Measurements from ENCODE around the gene ADAM12.

Gene ADAM12

DNA sequence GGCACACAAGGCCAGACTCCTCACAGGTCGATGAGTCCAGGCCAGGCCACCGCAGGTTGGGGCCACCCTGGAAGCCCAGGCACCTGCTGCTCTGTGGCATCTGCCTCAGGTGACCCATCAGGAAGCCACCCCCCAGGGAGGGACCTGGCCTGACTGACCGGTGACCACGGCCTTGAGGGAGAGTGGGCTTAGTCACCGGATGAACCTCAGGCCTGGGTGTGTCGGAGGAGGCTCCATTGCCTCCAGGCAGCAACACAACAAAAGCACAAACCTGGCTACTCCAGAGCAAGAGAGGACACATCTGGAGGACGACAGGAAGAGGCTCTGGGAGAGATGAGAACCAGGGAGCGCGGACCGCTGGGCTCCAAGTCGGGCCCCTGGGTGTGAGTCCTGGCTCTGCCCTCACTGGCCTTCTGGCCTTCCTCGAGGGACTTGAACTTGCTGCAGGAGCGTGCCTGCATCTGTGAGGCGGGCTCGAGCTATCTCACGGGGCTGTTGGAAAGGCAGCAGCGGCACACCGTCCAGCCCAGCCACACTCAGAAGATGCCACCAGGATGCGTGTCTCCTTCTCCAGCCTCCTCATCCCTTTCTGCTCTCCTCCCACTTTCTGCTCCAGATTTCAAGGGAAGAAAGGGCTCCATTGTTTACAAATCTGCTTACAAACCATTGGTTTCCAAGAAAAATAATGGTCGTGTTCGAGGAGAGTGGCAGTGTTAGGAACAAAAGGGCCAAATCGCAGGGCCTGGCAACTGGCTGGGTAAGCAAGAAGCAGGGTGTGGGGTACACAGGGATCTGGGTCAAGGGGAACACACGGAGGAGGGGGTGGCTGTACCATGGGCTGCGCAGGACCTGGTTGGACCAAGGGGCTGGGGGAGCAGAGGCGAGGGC lies 152.9 kb downstream of the ADAM12 start:
- Histone ChIP-seq H3K4me3 (ENCODE audit: insufficient read length, low read depth) (no peak overlapping the region), H3K9ac (ENCODE audit: insufficient read length, low read depth) (no peak overlapping the region), H3K27me3 (ENCODE audit: insufficient read depth, insufficient read length) (no peaks in the 10 kb centered on the region), H3K36me3 (ENCODE audit: insufficient read depth, insufficient read length, low read length) (no peaks in the 10 kb centered on the region), H3K9me3 (ENCODE audit: insufficient read depth, low read length) (no peaks in the 10 kb centered on the region), H3K4me1 (ENCODE audit: insufficient read depth, insufficient read length) (no peaks in the 10 kb centered on the region)
- TF ChIP-seq ZNF274 (IDR thresholded peaks at IDR 0.05; ENCODE audit: low read depth, low read length) (no peak), SUZ12 (IDR thresholded peaks at IDR 0.05; ENCODE audit: extremely low read depth, insufficient read depth, insufficient read length) (no peak), YY1 (IDR thresholded peaks at IDR 0.05; ENCODE audit: insufficient read depth, insufficient read length) (no peak)
- no peak for DNase-seq (ENCODE audit: low read depth, low spot score)

- Histone ChIP-seq H3K9ac (ENCODE audit: insufficient read length, low read depth) (no peak overlapping the region), H3K4me1 (ENCODE audit: insufficient read depth, insufficient read length) (no peaks in the 10 kb centered on the region), H3K4me3 (ENCODE audit: insufficient read length, low read depth) (no peak overlapping the region), H3K27me3 (ENCODE audit: insufficient read depth, insufficient read length) (no peaks in the 10 kb centered on the region), H3K9me3 (ENCODE audit: insufficient read depth, low read length) (no peaks in the 10 kb centered on the region), H3K36me3 (ENCODE audit: insufficient read depth, insufficient read length, low read length) (no peaks in the 10 kb centered on the region)
- DNase-seq (ENCODE audit: low read depth, low spot score) = no peak
- TF ChIP-seq ZNF274 (IDR thresholded peaks at IDR 0.05; ENCODE audit: low read depth, low read length) (no peak), SUZ12 (IDR thresholded peaks at IDR 0.05; ENCODE audit: extremely low read depth, insufficient read depth, insufficient read length) (no peak), YY1 (IDR thresholded peaks at IDR 0.05; ENCODE audit: insufficient read depth, insufficient read length) (no peak)
Measured at GRCh38 chr10:126234630-126235029, 153.6 kb downstream of the ADAM12 start.

DNA sequence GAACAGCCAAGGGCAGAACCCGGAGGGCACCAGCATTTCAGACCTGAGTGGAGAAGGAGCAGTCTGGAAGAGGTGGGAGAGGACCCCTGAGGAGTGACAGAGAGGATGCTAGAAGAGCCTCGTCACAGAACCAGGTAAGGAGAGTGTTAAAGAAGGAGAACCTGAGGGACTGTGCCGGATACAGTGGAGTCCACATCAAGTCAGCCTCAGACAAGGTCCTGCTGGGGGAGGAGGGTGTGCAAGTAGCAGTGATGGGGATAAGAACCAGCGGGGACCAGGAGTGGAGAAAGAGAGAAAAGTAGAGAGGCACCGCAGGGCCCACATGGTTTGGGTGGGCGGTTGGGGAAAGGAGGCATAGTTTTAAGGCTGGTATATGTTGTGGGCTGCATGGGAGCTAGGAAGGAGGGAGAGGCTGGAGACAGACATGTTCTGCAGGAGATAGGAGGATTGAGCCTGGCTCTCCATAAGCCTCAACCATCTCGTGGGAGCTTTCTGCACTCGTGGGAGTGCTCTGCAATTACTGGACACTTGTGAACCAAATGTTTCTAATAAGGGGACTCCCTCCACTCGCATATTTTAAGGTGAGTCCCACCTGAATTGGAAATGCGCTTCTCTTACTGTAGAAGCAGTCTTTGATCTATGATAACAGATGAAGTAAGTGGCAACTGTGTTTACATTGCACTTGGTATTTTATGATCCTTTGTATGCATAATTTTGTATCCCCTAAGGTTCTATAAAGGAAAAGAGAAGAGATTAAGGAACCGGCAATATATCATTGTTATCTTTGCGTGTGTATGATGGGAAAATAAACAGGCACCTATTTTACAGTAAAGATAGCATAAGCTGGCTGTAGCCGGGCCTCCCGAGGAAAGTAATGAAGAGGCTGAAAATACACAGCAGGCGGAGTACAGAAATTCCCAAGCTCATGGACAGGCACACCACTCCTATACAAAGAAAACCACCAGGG lies 154.8 kb downstream of the ADAM12 start:
- Histone ChIP-seq H3K27me3 (ENCODE audit: insufficient read depth, insufficient read length) (no peaks in the 10 kb centered on the region), H3K4me3 (ENCODE audit: insufficient read length, low read depth) (no peak overlapping the region), H3K9me3 (ENCODE audit: insufficient read depth, low read length) (no peaks in the 10 kb centered on the region), H3K36me3 (ENCODE audit: insufficient read depth, insufficient read length, low read length) (no peaks in the 10 kb centered on the region), H3K9ac (ENCODE audit: insufficient read length, low read depth) (no peak overlapping the region), H3K4me1 (ENCODE audit: insufficient read depth, insufficient read length) (no peaks in the 10 kb centered on the region)
- no peak for DNase-seq (ENCODE audit: low read depth, low spot score)
- no peak for TF ChIP-seq ZNF274 (IDR thresholded peaks at IDR 0.05; ENCODE audit: low read depth, low read length)

- no peaks in the 10 kb centered on the region for H3K9me3 ChIP-seq (ENCODE audit: insufficient read depth, low read length)
- no peaks in the 10 kb centered on the region for H3K36me3 ChIP-seq (ENCODE audit: insufficient read depth, insufficient read length, low read length)
- no peak overlapping the region for H3K9ac ChIP-seq (ENCODE audit: insufficient read length, low read depth)
- DNase-seq (ENCODE audit: low read depth, low spot score) = no peak
- H3K27me3 ChIP-seq (ENCODE audit: insufficient read depth, insufficient read length) = no peaks in the 10 kb centered on the region
- no peak for TF ChIP-seq SUZ12 (IDR thresholded peaks at IDR 0.05; ENCODE audit: extremely low read depth, insufficient read depth, insufficient read length)
- no peak for TF ChIP-seq YY1 (IDR thresholded peaks at IDR 0.05; ENCODE audit: insufficient read depth, insufficient read length)
- no peak for TF ChIP-seq ZNF274 (IDR thresholded peaks at IDR 0.05; ENCODE audit: low read depth, low read length)
- H3K4me3 ChIP-seq (ENCODE audit: insufficient read length, low read depth) = no peak overlapping the region
- H3K4me1 ChIP-seq (ENCODE audit: insufficient read depth, insufficient read length) = peaks cover 2% of the 10 kb centered on the region
Measured at GRCh38 chr10:126230587-126230986, 157.7 kb downstream of the ADAM12 start.

GRCh38 chr10:126229686-126230085 lies 158.6 kb downstream of the ADAM12 start:
- H3K9ac ChIP-seq (ENCODE audit: insufficient read length, low read depth) = no peak overlapping the region
- H3K36me3 ChIP-seq (ENCODE audit: insufficient read depth, insufficient read length, low read length) = no peaks in the 10 kb centered on the region
- no peaks in the 10 kb centered on the region for H3K27me3 ChIP-seq (ENCODE audit: insufficient read depth, insufficient read length)
- no peak overlapping the region for H3K4me3 ChIP-seq (ENCODE audit: insufficient read length, low read depth)
- DNase-seq (ENCODE audit: low read depth, low spot score) = no peak
- no peaks in the 10 kb centered on the region for H3K9me3 ChIP-seq (ENCODE audit: insufficient read depth, low read length)
- peaks cover 2% of the 10 kb centered on the region for H3K4me1 ChIP-seq (ENCODE audit: insufficient read depth, insufficient read length)
- TF ChIP-seq YY1 (IDR thresholded peaks at IDR 0.05; ENCODE audit: insufficient read depth, insufficient read length) (no peak), ZNF274 (IDR thresholded peaks at IDR 0.05; ENCODE audit: low read depth, low read length) (no peak), SUZ12 (IDR thresholded peaks at IDR 0.05; ENCODE audit: extremely low read depth, insufficient read depth, insufficient read length) (no peak)

GRCh38 chr10:126227762-126228134 lies 160.5 kb downstream of the ADAM12 start:
- peaks cover 2% of the 10 kb centered on the region for H3K4me1 ChIP-seq (ENCODE audit: insufficient read depth, insufficient read length)
- DNase-seq (ENCODE audit: low read depth, low spot score) = no peak
- H3K4me3 ChIP-seq (ENCODE audit: insufficient read length, low read depth) = no peak overlapping the region
- H3K36me3 ChIP-seq (ENCODE audit: insufficient read depth, insufficient read length, low read length) = no peaks in the 10 kb centered on the region
- no peak for TF ChIP-seq SUZ12 (IDR thresholded peaks at IDR 0.05; ENCODE audit: extremely low read depth, insufficient read depth, insufficient read length)
- no peak for TF ChIP-seq ZNF274 (IDR thresholded peaks at IDR 0.05; ENCODE audit: low read depth, low read length)
- H3K27me3 ChIP-seq (ENCODE audit: insufficient read depth, insufficient read length) = no peaks in the 10 kb centered on the region
- no peaks in the 10 kb centered on the region for H3K9me3 ChIP-seq (ENCODE audit: insufficient read depth, low read length)
- H3K9ac ChIP-seq (ENCODE audit: insufficient read length, low read depth) = no peak overlapping the region

All from NT2/D1 (cell line).